Activated T-helper 1 cell treated with anti-CD3 and anti-CD28 coated beads, Interleukin-2, amount 50 U/mL, for 16 hours (primary cell): ENCODE data around the gene ZYX.
"Not testable (repeated sequence)": the region's sequence is repeated elsewhere in the genome, so short reads cannot be mapped to it uniquely, and the experiment has no call there.

Experiments used
- DNase-seq, 2 donors: peaks; one replicate each; pipeline ENCODE4 v3.0.0-alpha.2; 2020; ENCODE audit warnings: low read depth in 1 of 2, low spot score in 1 of 2

The ZYX gene

DNA sequence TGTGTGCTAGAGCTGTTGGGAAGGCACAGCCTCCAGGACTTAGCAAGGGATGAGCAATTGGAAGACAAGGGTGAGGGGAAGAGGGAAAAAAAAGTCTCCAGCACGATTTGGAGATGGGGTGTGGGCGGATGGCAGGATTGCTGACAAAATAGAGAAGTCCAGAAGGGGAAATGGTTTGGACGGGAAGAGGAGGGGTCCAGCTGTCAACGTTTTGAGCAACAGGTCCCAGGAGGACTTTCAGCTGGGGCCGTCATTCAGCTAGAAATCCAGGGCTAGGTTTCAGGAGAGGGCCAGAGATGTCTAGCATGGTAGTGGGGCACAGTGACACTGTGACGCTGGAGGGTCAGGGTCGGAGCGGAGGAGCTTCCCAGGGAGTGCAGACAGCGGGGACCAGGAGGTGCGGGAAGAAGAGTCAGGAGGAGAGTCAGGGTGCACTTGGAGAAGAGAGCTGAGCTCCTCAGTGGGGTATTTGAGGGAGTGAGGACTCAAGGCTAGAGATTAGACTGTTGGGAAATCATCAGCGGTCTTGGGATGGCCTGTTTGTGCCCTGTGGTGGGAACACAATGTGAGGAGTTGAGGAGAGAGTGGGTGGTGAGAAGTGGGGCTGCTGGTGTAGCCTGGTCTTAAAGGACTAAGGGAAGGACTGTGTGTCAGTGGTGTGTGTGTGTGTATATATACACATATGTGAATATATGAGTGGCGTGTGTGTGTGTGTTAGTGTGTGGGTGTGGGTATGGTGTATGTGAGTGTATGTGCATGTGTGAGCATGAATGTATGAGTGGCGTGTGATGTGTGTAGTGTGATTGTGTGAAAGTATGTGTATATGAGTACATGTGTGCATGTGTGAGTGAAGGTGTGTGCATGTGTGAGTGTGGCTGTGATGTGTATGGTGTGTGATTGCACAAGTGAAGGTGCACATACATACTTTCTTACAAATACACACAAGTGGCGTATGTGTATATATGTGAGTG is 3.8 kb downstream of the ZYX start:
- no peak for DNase-seq

DNA sequence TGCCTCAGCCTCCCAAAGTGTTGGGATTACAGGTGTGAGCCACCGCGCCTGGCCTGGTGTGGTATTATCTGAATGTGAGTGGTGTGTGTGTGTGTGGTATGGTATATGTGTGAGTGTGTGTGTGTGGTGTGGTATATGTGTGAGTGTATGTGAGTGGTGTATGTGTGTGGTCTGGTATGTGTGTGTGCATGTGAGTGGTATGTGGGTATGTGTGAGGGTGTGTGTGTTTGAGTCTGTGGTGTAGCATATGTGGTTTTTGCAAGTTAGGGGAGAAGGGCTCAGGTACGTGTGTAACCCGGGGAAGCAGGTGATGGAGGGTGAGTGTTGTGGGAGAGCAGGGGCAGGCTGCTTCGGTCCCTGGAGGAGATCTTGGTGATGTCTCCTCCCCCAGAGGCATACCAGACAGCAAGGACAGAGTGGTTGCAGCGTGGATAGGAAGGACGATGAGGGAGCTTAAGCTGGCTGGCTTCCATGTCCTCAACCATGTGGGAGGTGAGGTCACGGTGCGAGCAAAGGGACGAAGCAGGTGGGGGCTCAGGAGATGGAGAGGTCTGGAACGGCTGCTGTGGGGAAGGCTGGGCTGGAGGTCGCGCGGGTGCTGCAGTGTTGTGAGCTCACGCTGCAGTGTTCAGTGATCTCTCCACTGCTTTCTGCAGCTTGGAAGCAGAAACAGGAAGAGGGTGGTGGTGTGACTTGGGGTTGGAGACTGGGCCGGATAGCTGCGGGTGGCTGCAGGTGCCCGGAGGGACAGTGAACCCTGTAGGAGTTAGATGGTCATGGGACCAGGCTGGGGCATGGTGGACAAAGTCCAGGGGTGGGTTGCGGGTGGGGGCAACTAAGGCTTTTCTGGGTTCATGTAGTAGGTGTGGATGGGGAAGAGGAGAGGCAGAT is 5.0 kb downstream of the ZYX start:
- no peak for DNase-seq

DNA sequence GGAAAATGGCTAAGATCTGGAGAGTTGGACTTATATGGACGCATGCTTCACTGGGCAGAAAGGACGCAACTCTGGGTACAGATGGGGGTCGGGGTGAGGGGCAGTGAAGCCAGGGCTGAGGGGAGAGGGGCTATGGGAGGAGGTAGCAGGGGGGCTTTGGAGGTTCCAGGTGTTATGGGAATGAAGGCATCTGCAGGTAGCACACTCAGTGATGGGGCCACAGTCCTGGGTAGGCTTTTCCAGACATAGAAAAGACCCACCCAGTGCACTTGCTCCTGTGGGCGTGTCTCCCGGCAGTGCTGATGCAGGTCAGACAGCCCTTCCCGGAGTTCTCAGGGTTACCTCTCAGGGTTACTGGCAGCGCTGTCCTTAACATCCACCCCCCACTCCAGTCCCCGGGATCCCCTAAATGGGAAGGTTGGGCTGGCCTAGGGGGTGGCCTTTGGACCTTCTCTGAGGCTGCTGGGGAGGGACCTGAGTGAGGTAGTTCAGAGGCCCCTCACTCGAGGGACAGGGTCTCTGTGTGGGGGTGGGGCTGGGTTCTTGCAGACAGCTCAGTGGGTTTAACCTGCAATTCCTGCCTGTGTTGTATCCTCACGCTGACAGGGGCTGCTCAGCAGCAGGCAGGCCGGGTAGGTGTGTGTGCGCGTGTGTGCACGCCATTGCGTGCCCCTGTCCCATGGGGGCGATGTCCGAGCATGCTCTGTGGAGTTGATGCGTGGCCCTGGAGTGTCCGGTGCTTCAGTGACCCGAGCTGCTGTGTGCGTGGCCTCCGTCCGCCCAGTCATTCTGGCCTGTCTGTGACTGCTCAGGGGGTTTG is 6.2 kb downstream of the ZYX start:
- DNase-seq = no peak

DNA sequence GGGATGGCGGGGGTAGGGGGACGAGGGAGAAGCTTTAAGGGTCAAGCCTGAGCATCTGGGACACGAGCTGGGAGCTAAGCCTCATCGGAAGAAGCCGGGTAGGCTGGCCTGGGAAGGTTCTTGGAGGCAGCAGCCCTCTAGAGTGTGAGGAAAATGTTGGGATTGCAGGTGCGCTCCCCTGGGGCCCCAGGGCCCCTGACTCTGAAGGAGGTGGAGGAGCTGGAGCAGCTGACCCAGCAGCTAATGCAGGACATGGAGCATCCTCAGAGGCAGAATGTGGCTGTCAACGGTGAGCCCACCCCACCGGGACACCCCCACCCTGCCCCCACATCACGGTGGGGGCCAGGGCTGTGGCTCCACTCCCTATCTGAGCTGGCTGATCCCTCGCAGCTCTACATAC is 6.9 kb downstream of the ZYX start:
- no peak for DNase-seq

DNA sequence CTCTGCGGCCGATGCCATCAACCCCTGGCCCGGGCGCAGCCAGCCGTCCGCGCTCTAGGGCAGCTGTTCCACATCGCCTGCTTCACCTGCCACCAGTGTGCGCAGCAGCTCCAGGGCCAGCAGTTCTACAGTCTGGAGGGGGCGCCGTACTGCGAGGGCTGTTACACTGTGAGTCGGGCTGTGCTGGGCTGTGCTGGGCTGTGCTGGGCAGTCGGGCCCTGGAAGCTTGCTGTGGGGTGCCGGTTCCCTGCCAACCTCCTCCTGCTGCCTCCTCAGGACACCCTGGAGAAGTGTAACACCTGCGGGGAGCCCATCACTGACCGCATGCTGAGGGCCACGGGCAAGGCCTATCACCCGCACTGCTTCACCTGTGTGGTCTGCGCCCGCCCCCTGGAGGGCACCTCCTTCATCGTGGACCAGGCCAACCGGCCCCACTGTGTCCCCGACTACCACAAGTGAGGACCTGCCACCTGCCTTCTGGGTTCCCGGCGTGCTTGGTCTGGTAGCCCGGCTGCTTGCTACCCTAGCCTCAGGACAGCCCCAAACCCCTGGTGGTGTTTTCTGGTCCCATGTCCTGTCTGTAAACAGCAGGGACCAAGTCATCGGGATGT is 7.5 kb downstream of the ZYX start:
- DNase-seq = no peak

DNA sequence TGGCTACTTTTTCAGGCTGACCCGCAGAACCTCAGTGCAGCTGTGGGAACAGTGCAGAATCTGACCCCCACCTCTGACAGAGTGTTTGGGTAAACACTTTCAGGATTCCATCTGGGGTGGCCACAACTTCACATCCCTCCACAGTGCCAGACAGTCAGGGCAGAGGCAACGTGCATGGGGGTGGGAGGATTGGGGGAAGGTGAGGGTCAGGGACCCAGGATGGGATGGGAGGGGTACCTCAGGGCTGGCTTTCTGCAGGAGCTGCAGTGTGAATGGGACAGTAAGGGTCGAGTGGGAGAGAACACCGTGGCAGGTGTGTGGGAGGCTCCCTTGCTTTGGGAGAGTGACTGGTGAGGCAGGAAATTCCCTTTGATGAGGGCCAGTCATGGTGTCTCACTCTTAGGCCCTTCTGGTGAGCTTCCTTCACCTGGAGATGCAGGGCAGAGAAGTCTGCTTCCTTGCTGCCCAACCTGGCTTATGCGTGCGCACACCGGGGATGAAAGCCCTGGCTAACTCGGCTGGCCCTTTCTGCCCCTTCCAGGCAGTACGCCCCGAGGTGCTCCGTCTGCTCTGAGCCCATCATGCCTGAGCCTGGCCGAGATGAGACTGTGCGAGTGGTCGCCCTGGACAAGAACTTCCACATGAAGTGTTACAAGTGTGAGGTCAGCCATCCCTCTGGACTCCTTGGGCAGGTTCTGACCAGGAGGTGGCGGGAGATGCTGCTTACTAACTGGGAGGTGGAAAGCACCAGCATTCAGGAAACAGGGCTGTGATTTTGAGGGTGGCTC is 8.4 kb downstream of the ZYX start:
- DNase-seq = no peak

DNA sequence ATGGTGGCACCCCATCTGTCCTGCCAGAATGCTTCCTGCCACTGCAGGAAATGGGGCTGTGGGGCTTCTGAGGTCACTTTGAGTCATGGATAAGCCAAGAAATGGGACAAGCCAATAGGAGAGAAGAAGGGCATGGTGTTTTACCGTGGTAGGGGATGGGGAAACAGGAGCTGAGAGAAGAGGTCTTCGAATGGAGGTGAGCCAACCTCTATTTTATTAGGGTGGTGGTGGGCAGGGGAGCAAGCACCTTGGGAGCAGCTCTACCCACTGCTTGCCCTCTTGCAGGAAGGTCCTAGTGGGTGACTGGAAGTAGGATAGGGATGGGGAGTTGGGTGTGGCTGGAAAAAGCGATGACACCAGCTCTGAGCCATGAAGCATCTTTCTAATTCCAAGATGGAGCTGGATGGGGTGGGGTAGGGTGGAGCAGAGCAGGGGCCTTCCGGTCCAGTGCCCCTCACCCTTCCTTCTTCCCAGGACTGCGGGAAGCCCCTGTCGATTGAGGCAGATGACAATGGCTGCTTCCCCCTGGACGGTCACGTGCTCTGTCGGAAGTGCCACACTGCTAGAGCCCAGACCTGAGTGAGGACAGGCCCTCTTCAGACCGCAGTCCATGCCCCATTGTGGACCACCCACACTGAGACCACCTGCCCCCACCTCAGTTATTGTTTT is 9.1 kb downstream of the ZYX start:
- DNase-seq = no peak

DNA sequence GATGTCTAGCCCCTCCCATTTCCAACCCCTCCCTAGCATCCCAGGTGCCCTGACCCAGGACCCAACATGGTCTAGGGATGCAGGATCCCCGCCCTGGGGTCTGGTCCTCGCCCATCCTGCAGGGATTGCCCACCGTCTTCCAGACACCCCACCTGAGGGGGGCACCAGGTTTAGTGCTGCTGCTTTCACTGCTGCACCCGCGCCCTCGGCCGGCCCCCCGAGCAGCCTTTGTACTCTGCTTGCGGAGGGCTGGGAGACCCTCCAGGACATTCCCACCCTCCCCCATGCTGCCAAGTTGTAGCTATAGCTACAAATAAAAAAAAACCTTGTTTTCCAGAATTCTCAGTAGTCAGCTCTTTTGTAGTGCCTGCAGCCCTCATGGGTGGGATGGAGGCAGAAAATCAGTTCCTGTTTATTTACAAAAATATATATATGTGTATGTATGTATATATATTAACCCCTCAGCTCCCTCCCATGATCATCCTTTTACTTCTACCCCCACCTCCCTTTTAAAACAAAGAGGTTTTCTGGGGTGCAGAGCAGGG is 9.7 kb downstream of the ZYX start:
- DNase-seq = no peak

DNA sequence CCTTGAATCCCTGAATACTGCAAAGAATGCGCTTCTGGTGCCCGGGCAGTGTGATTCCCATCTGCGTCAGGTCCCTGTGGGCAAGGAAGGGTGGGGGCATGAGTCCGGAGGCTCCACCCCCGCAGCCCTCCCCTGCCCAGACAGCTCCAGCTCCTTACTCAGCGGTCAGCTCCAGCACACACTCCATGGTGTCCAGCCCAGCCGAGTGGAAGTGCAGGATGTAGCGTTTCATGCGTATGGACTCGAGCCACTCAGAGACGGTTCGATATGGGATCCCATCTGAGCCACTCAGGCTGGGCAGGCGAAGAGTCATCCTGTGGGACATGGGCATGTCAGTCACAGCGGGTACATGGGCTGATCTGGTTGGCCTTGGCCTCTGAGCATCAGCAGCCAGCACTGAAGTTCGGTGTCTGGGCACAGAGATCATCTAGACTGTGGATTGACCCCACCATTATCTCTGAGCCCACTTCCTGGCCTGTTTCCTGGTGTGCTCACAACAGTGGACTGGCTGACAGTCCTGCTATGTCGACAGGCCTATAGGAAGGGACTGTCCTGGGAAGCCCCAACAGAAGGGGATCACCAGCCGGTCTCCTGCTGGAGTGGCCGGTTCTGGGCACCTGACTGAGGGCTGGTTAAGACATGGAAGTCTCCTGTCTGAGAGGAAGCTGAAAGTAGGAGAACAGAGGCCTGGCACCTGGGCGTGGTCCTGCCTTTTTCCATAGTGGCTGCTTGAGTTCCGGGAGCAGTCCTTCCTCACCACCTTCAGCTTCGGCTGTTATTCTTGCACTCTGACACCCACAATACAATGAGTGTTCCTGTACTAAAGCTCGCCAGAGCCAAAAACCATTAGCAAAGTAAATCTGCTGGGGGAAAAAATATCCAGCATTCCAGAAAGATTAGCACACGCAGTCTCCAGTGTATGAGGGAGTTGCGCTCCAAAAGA is 10.6 kb downstream of the ZYX start:
- no peak for DNase-seq

DNA sequence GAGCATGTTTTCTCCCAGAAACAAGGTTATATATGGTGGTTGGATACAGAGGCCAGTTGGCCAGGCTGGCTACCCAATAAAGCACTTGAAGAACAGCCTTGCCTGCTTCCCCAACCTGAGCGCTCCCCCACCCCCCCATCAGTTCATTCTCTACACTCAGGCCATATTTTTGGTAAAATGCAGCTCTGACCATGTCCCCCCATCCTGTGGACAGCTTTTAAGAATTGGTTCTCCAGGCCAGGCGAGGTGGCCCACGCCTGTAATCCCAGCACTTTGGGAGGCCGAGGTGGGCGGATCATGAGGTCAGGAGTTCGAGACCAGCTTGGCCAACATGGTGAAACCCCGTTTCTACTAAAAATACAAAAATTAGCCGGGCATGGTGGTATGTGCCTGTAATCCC is 11.3 kb downstream of the ZYX start:
- DNase-seq = not testable (repeated sequence)

DNA sequence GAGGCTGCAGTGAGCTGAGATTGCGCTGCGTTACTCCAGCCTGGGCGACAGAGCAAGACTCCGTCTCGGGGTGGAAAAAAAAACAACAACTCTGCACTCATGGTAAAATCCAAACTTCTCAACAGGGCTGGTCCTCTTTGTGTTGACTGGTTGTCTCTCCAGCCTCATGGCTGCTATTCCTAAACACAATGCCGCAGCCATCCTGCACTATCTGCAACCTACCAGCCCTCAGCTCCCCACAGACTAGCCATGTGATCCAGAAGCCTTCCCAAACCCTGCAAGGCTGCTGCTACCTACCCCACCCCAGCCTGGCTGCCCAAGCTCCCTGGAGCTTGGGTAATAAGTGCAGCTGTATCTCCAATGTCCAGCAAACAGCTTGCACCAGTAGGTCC is 11.7 kb downstream of the ZYX start:
- no peak for DNase-seq

DNA sequence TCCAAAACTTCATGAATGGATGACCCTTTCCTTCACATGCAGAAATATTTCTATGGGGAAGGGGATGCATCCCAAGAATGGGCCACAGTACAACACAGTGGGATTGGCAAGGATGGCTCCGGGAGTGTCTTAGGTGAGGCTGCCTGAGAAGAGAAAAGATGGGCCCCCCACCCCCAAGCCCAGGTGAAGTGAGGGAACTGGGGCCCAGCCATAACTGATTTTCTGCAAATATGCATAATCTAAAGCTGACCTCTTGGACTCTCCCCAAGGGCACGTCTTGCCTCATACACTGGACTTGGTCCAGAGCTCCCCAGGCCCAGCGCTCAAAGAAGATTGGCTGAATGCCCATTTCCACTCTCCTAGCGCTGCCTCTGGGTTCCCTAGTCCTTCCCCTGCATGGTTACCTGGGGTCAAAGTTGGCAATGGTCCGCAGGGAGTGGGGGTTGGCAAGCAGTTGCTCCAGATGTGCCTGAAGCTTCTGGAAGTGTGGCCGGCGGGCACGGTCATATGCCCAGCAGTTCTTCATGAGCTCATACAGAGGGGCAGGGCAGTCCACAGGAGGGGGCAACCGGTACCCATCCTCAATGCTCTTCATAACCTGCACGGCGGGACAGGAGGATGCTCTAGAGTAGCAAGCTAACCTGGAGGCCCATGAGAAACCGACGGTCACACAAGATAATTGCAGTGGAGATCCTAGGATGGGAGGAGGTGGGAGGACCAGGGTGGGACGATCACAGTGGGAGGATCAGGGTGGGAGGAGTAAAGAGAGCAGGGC is 12.3 kb downstream of the ZYX start:
- DNase-seq = no peak

DNA sequence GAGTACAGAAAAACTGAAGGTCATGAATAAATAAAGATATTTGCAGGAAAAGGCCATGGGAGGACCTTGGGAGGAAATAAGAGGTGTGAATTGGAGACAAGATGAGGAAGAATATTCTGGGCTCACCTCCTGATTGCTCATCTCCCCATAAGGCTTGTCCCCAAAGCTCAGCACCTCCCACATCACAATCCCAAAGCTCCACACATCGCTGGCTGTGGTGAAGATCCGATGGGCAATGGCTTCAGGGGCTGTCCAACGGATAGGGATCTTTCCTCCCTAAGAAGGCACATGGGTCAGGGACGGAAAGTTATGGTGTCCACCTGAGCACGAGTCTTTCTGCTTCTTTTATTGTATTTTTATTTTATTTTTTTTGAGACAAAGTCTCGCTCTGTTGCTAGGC is 12.9 kb downstream of the ZYX start:
- DNase-seq = no peak

DNA sequence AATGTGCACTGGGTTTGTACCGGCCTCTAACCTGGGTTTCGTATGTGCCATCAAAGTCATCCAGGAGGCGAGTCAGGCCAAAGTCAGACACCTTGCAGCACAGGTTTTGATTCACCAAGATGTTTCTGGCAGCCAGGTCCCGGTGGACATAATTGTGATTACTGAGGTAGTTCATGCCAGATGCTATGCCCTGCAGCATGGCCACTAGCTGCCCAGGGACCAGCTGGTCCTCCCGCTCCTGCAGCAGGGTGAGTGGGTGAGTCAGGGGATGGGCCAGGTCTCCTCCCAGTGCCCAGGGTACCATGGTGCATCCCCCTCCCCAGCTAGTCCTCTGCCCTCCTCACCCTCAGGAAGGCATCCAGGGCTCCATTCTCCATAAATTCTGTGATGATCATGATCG is 13.6 kb downstream of the ZYX start:
- DNase-seq = no peak

DNA sequence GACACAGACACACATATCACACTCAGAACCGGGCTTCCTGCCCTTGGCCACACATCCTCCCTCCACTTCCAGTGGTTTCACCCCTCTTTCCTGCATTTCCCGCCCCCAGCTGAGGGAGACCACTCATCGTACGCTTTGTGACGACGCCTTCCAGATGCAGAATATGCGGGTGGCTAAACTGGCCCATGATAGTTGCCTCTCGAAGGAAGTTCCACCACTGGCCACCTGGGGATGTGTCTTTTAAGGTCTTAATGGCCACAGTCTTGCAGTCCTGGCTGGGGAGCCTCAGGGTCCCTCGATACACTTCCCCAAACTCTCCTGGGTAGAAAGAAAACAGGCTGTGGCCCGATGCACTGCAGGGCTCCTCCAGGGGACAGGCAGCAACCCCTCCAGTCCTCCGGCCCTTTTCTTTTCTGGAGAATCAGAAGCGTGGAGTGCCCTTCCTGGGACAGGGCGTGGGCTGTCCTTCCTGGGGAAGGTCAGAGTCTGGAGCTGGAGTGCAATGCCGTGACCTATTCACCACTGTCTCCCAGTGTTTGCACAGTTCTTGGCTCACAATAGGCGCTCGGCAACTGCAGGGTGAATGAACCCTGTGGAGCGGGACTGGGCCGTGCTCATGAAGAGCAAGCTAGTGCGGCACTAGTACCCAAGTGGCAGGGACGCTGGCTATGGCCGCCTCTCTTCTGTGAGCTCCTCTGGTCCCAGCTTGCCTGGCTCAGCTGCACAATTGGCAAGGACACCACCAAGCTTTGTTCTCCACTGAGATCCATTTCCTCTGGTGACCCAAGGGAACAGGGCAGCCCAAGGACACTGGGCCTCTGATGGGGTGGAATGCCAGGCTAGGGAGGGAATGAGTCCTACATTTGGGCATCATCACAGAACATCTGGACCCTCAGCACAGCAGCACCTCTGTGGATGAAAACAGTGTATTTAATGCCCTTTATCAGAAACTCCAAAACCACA is 14.3 kb downstream of the ZYX start:
- DNase-seq = no peak

DNA sequence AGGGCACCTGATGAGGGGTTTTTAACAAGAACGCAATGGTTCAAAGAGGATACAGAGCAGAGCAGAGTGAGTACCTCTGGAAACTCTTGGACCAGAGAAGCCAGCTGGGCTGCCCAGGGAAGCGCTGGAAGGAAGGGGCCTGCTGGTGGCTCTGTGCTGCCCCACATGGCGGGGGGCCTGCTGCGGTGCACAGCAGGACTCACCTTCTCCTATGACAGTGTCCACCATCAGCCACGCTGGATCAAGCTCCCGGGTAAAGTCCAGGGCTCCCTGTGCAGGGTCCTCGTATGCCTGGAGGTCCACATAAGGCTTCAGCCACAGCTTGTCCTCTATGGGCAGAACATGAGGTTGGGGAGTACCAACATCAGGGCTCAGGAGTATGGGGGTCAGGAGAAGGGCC is 15.0 kb downstream of the ZYX start:
- DNase-seq = no peak
